HepG2 (cell line): ENCODE data around the gene STARD10. TPM values are rescaled to one million over a fixed set of nuclear protein-coding genes. Genes with fewer than 3 reads are reported as not detected.

Source experiments
- CSRNP2 ChIP-seq: sonication (generic); formaldehyde crosslinking; conservative IDR thresholded peaks from 2 replicates; pipeline ENCODE4 v1.8.0; 2022; ENCODE audit warnings: low read depth, missing genetic modification reagents
- HNRNPLL ChIP-seq: fragments of 200-400 bp; formaldehyde crosslinking; IDR thresholded peaks from 2 replicates; pipeline ENCODE4 v1.6.1; 2017; ENCODE audit warnings: mild to moderate bottlenecking, low read depth, low read length; ENCODE audit not compliant: poor library complexity, severe bottlenecking
- KMT2B ChIP-seq: IDR thresholded peaks from 2 replicates; pipeline ENCODE4 v1.6.1; 2016; ENCODE audit warnings: missing genetic modification reagents, missing compliant biosample characterization
- MEF2D ChIP-seq: sonication (generic); formaldehyde crosslinking; IDR thresholded peaks from 2 replicates; pipeline ENCODE4 v1.5.1; 2020; ENCODE audit warnings: mild to moderate bottlenecking, missing genetic modification reagents
- NCOA2 ChIP-seq: sonication (generic); formaldehyde crosslinking; IDR thresholded peaks from 2 replicates; pipeline ENCODE4 v1.8.0; 2022; ENCODE audit warnings: inconsistent platforms
- NKX3-1 ChIP-seq: sonication (generic); formaldehyde crosslinking; IDR thresholded peaks from 2 replicates; pipeline ENCODE4 v1.5.0; 2020; ENCODE audit warnings: missing genetic modification reagents
- SP140L ChIP-seq: sonication (generic); formaldehyde crosslinking; IDR thresholded peaks from 2 replicates; pipeline ENCODE4 v1.4.0; 2020; ENCODE audit warnings: missing genetic modification reagents, borderline replicate concordance
- SUZ12 ChIP-seq: fragments of 150-350 bp; IDR thresholded peaks from 2 replicates; pipeline ENCODE4 v1.6.1; 2014; ENCODE audit warnings: low read depth, low read length
- TRIM22 ChIP-seq: fragments of 450-650 bp; IDR thresholded peaks from 2 replicates; pipeline ENCODE4 v1.6.1; 2017
- ZNF414 ChIP-seq: sonication (generic); formaldehyde crosslinking; IDR thresholded peaks from 2 replicates; pipeline ENCODE4 v1.5.0; 2020; ENCODE audit warnings: missing genetic modification reagents
- ZNF784 ChIP-seq: sonication (generic); formaldehyde crosslinking; IDR thresholded peaks from 2 replicates; pipeline ENCODE4 v1.5.1; 2020; ENCODE audit warnings: missing genetic modification reagents, mild to moderate bottlenecking, borderline replicate concordance
- polyA plus RNA-seq, 8 experiments: library from polyadenylated mRNA; depleted of rRNA in 3 of 8; stranded (reverse) in 7 of 8; unstranded in 1 of 8; fragments of >200 nt; fragmentation: Illumina TruSeq in 4 of 8; extraction: Trizol in 4 of 8; gene quantifications; 2 replicates each; pipeline versions ENCODE4 v1.2.1 to v1.2.3, GENCODE V29; 2011 to 2016; ENCODE audit warnings: low read depth in 4 of 8, missing spikeins in 1 of 8, mixed read lengths in 1 of 8; ENCODE audit not compliant: insufficient read depth in 1 of 8
- total RNA-seq, 5 experiments: library from RNA; depleted of rRNA; stranded (reverse); fragments of >200 nt; fragmentation: Illumina TruSeq; extraction: Trizol; gene quantifications; 2 replicates each; pipeline ENCODE4 v1.2.3, GENCODE V29; 2016; ENCODE audit warnings: low read depth in 1 of 5
- TF ChIP-seq, protein P1 (sequence below): sonication (generic); formaldehyde crosslinking; IDR thresholded peaks from 2 replicates; pipeline ENCODE4 v1.4.0; 2020; ENCODE audit warnings: missing genetic modification reagents

The STARD10 gene
- total and polyA plus RNA-seq, 2 of the 13 experiments (the other 11 are each of a cell fraction or from before 2014, with no cell fraction given) = 260 to 341 TPM

- no peak for TF ChIP-seq TRIM22
- no peak for TF ChIP-seq SUZ12
- TF ChIP-seq SP140L (CRISPR knock-in tag) = no peak
- peak; percentile 91 for TF ChIP-seq HNRNPLL
- no peak for TF ChIP-seq NKX3-1 (CRISPR knock-in tag)
- TF ChIP-seq CSRNP2 (CRISPR knock-in tag) = no peak
- TF ChIP-seq, protein P1, sequence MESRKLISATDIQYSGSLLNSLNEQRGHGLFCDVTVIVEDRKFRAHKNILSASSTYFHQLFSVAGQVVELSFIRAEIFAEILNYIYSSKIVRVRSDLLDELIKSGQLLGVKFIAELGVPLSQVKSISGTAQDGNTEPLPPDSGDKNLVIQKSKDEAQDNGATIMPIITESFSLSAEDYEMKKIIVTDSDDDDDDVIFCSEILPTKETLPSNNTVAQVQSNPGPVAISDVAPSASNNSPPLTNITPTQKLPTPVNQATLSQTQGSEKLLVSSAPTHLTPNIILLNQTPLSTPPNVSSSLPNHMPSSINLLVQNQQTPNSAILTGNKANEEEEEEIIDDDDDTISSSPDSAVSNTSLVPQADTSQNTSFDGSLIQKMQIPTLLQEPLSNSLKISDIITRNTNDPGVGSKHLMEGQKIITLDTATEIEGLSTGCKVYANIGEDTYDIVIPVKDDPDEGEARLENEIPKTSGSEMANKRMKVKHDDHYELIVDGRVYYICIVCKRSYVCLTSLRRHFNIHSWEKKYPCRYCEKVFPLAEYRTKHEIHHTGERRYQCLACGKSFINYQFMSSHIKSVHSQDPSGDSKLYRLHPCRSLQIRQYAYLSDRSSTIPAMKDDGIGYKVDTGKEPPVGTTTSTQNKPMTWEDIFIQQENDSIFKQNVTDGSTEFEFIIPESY (CRISPR knock-in tag) = no peak
- no peak for TF ChIP-seq ZNF414 (CRISPR knock-in tag)
- TF ChIP-seq NCOA2 (CRISPR knock-in tag) = no peak
- TF ChIP-seq KMT2B (CRISPR knock-in tag) = no peak
- no peak; the same call in 1 of the 2 replicates for TF ChIP-seq MEF2D
- no peak; the same call in 1 of the 2 replicates for TF ChIP-seq ZNF784
Measured at GRCh38 chr11:72814286-72815109, 20.7 kb upstream of the STARD10 start, which contains the start of gene ATG16L2 (continued).
